Neural cell (in vitro differentiated cells): ENCODE measurements around the gene ANKRD10.

Experiments
- CTCF ChIP-seq: fragments of 450-650 bp; IDR thresholded peaks from 2 replicates; pipeline ENCODE4 v1.5.1; 2014; ENCODE audit warnings: antibody characterized with exemption, mild to moderate bottlenecking, moderate library complexity; ENCODE audit not compliant: poor library complexity, severe bottlenecking
- REST ChIP-seq: IDR thresholded peaks from 2 replicates; pipeline ENCODE4 v1.6.1; 2012; ENCODE audit warnings: borderline replicate concordance

- TF ChIP-seq REST, result no peak
- TF ChIP-seq CTCF, result no peak
Measured at GRCh38 chr13:110945928-110946570, 31.2 kb upstream of the ANKRD10 start.
